ENCODE measurements around the gene NRP1. TPM values are rescaled to one million over a fixed set of nuclear protein-coding genes. Genes with fewer than 3 reads are reported as not detected.

The NRP1 gene
- polyA plus RNA-seq, 1 of the 3 experiments (the other 2 are of a cell fraction) = 129 TPM

- no peaks in the 10 kb centered on the region for H3K27me3 ChIP-seq (ENCODE audit: insufficient read depth)
- CTCF ChIA-PET = interaction anchor here (1.2 to 1.4 kb wide), 2 partner anchors 33 to 118 kb away, joined by 3 read pairs; no protein-coding TSS in a partner anchor
- peaks cover 92% of the 10 kb centered on the region for H4K20me1 ChIP-seq (ENCODE audit: insufficient read depth)
- H2AFZ ChIP-seq (ENCODE audit: low read depth) = no peak overlapping the region
- no peak overlapping the region for H3K9ac ChIP-seq
- H3K9me2 ChIP-seq = no peaks in the 10 kb centered on the region
- POLR2A ChIA-PET = no interaction called here
- peaks cover 100% of the 10 kb centered on the region for H3K79me2 ChIP-seq (ENCODE audit: insufficient read depth)
- TF ChIP-seq TCF12 (IDR thresholded peaks at IDR 0.05) (no peak), USF2 (IDR thresholded peaks at IDR 0.05; ENCODE audit: borderline replicate concordance, low read depth, low read length) (no peak), GABPA (IDR thresholded peaks at IDR 0.05; ENCODE audit: low read depth) (no peak), SMC3 (IDR thresholded peaks at IDR 0.05; ENCODE audit: low read depth, low read length) (no peak), USF1 (IDR thresholded peaks at IDR 0.05; ENCODE audit: borderline replicate concordance, low read depth) (no peak)
- H3K27ac ChIP-seq (ENCODE audit: low read depth in 2 of 2, low read length in 1 of 2) = no peak overlapping the region
- no peak overlapping the region for H3K4me3 ChIP-seq (ENCODE audit: low read depth in 2 of 2, low read length in 1 of 2)
- H3K36me3 ChIP-seq (replicated peaks in 1 of 2; ENCODE audit: control insufficient read depth in 1 of 2, insufficient read depth in 2 of 2, low read length in 1 of 2) = peaks cover 8 to 72% of the 10 kb centered on the region in 2 experiments
- H3K4me1 ChIP-seq (ENCODE audit: control insufficient read depth in 1 of 2, insufficient read depth in 2 of 2, low read depth in 1 of 2, low read length in 1 of 2) = peaks cover 8 to 26% of the 10 kb centered on the region in 2 experiments; a peak in 2 of 4 replicates
- no peak for DNase-seq
- 71% methylated on average over 1 of the region's 1 CpG for WGBS (ENCODE audit: low lambda C conversion rate)
- peaks cover 31% of the 10 kb centered on the region for H3F3A ChIP-seq (replicated peaks; ENCODE audit: insufficient read depth)
- no peaks in the 10 kb centered on the region for H3K9me3 ChIP-seq
- no peak overlapping the region for H3K4me2 ChIP-seq
These were observed 22.8 kb downstream of the NRP1 start for GRCh38 chr10:33311640-33312039.

GRCh38 chr10:33310853-33311252 lies 23.6 kb downstream of the NRP1 start:
- POLR2A ChIA-PET = no interaction called here

More at GRCh38 chr10:33310853-33311252, 23.6 kb downstream of the NRP1 start:
- H3K9me3 ChIP-seq = no peaks in the 10 kb centered on the region
- peaks cover 31% of the 10 kb centered on the region for H3F3A ChIP-seq (replicated peaks; ENCODE audit: insufficient read depth)
- no peak overlapping the region for H3K9ac ChIP-seq
- peaks cover 8 to 23% of the 10 kb centered on the region in 2 experiments; a peak in 2 of 4 replicates for H3K4me1 ChIP-seq (ENCODE audit: control insufficient read depth in 1 of 2, insufficient read depth in 2 of 2, low read depth in 1 of 2, low read length in 1 of 2)
- peaks cover 100% of the 10 kb centered on the region for H3K79me2 ChIP-seq (ENCODE audit: insufficient read depth)
- TF ChIP-seq TCF12 (IDR thresholded peaks at IDR 0.05) = no peak
- TF ChIP-seq EP300 (IDR thresholded peaks at IDR 0.05; ENCODE audit: borderline replicate concordance in 1 of 2, low read depth in 1 of 2, low read length in 1 of 2) = no peak
- no peak for TF ChIP-seq ELF1 (IDR thresholded peaks at IDR 0.05)
- no peak for TF ChIP-seq USF1 (IDR thresholded peaks at IDR 0.05; ENCODE audit: borderline replicate concordance, low read depth)
- TF ChIP-seq CTCF (IDR thresholded peaks at IDR 0.05) = no peak
- no peak for TF ChIP-seq IRF3 (IDR thresholded peaks at IDR 0.05; ENCODE audit: low read depth, low read length)
- TF ChIP-seq MEF2A (IDR thresholded peaks at IDR 0.05; ENCODE audit: borderline replicate concordance, low read depth) = no peak
- TF ChIP-seq RXRA (IDR thresholded peaks at IDR 0.05; ENCODE audit: borderline replicate concordance, low read depth) = no peak
- no peak for TF ChIP-seq MXI1 (IDR thresholded peaks at IDR 0.05; ENCODE audit: low read depth, low read length)
- no peak for TF ChIP-seq SMC3 (IDR thresholded peaks at IDR 0.05; ENCODE audit: low read depth, low read length)
- no peak for TF ChIP-seq RCOR1 (IDR thresholded peaks at IDR 0.05; ENCODE audit: low read length)
- no peaks in the 10 kb centered on the region for H3K9me2 ChIP-seq
- H3K27ac ChIP-seq (ENCODE audit: low read depth in 2 of 2, low read length in 1 of 2) = no peak overlapping the region
- H3K4me2 ChIP-seq = no peak overlapping the region
- WGBS (ENCODE audit: low lambda C conversion rate) = 96% methylated on average over 4 of the region's 4 CpGs
- H3K27me3 ChIP-seq (ENCODE audit: insufficient read depth) = no peaks in the 10 kb centered on the region
- H4K20me1 ChIP-seq (ENCODE audit: insufficient read depth) = peaks cover 92% of the 10 kb centered on the region
- no peak overlapping the region for H2AFZ ChIP-seq (ENCODE audit: low read depth)
- peaks cover 8 to 73% of the 10 kb centered on the region in 2 experiments for H3K36me3 ChIP-seq (replicated peaks in 1 of 2; ENCODE audit: control insufficient read depth in 1 of 2, insufficient read depth in 2 of 2, low read length in 1 of 2)
- CTCF ChIA-PET = interaction anchor here (0.6 kb wide), 1 partner anchor 8 kb away, joined by 3 read pairs; no protein-coding TSS in a partner anchor
- H3K4me3 ChIP-seq (ENCODE audit: low read depth in 2 of 2, low read length in 1 of 2) = no peak overlapping the region
- DNase-seq = no peak

Measured in SK-N-SH (cell line).